ENCODE data around the gene ZBTB16.

Gene ZBTB16

DNA sequence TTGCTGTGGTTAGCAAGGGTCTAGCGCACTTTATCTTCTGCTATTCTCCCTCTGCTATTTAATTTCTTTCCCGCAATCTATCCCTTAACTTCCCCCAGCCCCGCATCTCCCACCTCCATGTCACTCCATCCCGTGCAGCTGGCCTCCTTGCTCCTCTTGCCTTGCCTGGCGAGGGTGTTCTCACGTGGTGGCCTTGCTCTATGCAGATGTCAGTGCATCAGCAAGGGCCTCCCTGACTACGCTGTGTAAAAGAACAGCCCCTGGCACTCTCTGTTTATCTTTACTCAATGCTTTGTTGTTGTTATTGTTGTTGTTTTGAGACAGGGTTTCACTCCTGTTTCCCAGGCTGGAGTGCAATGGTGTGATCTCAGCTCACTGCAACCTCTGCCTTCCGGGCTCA lies 122.2 kb downstream of the ZBTB16 start:
- TF ChIP-seq, protein P1, sequence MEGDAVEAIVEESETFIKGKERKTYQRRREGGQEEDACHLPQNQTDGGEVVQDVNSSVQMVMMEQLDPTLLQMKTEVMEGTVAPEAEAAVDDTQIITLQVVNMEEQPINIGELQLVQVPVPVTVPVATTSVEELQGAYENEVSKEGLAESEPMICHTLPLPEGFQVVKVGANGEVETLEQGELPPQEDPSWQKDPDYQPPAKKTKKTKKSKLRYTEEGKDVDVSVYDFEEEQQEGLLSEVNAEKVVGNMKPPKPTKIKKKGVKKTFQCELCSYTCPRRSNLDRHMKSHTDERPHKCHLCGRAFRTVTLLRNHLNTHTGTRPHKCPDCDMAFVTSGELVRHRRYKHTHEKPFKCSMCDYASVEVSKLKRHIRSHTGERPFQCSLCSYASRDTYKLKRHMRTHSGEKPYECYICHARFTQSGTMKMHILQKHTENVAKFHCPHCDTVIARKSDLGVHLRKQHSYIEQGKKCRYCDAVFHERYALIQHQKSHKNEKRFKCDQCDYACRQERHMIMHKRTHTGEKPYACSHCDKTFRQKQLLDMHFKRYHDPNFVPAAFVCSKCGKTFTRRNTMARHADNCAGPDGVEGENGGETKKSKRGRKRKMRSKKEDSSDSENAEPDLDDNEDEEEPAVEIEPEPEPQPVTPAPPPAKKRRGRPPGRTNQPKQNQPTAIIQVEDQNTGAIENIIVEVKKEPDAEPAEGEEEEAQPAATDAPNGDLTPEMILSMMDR (conservative IDR thresholded peaks at IDR 0.05; ENCODE audit: low read depth, low read length) = no peak
- DNase-seq (ENCODE audit: low read depth) = no peak
- no peak overlapping the region for H3K4me3 ChIP-seq (ENCODE audit: low read depth, low read length)

DNA sequence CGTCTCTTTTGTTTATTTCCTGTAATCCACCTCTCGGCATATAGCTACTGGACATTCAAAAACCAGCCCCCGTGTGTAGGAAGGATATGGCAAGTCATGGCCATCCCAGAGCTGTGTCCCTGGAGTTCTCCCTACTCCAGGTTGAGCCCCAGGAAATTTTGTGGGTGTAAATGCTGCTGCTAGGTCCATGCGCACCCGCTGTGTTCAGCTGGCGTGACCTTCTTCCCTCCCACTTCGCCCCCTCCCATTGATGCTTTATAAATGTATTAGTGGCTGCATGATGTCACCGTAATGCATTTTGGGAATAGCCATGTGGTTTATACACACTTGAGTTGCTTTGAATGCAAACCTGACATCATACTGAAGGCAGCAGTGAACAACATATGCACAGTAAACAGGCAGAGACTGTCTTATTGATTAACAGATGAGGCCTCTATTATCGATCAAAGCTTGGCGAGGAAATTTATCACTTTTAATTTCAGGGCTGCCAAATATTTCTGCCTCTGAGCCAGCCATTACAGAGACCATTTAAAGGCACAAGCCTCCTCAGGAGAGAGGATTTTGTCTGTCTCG lies 123.0 kb downstream of the ZBTB16 start:
- TF ChIP-seq, protein P1 (conservative IDR thresholded peaks at IDR 0.05; ENCODE audit: low read depth, low read length) = no peak
- DNase-seq (ENCODE audit: low read depth) = no peak
- no peak overlapping the region for H3K4me3 ChIP-seq (ENCODE audit: low read depth, low read length)

DNA sequence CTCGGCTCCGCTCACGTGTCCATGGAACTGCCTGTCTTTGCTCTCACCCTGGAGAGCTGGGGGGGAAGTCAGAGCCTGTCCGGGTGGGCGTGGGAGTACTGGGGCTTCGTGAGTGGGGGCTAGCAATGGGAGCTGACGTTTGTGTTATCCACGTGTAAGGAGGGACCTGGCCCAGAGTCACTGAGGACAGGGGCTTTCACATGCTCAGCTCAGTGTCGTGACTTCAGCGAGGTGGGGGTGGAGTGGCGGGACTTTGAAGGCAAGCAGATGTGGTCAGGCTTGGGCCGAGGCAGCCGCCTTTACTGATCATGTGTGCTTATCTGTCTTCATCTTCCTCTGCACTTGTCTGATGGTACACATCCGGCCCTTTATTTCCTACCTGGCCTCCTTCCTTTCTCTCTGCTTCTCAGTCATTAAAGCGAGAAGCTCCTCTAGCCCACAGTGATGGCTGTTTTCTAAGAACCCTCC lies 123.6 kb downstream of the ZBTB16 start:
- DNase-seq (ENCODE audit: low read depth) = no peak
- TF ChIP-seq, protein P1 (conservative IDR thresholded peaks at IDR 0.05; ENCODE audit: low read depth, low read length) = no peak
- no peak overlapping the region for H3K4me3 ChIP-seq (ENCODE audit: low read depth, low read length)

DNA sequence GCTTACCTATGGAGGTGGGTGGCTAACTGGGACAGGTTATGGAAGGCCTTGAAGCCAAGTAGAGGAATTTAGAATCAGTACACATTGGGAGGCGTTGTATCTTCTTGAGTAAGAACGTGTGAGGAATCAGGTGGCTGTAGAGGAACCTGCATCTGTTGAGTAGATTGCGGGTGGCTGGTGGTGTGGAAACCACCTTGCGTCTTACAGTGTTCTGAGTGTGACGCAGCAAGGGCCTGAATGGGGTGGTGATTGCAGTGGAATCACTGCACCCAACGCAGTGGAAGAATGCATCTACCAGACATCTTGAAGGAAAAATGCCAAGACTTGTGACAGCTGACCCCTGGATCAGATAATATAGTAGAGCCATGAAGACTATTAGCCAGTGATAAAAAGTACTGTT lies 125.9 kb downstream of the ZBTB16 start:
- TF ChIP-seq, protein P1 (conservative IDR thresholded peaks at IDR 0.05; ENCODE audit: low read depth, low read length) = no peak
- H3K4me3 ChIP-seq (ENCODE audit: low read depth, low read length) = no peak overlapping the region
- no peak for DNase-seq (ENCODE audit: low read depth)

DNA sequence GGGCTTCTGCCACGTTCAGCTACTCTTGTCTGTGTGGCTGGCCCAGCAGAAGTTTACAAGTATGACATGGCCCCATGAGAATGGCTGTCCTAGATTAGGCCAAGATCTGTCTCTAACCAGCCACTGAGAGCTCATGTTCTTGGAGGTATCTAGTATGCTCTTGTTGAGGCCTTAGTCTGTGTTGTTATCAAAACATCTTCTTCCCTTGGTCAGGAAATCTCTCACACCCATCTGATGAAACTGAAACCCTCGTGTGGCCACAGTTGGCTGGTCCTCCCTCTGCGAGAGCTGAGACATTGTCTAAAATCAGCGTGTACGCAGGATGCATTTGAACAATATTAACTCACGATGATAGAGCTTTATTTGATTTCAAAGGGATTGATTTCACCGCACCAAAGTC lies 127.7 kb downstream of the ZBTB16 start:
- no peak overlapping the region for H3K4me3 ChIP-seq (ENCODE audit: low read depth, low read length)
- no peak for DNase-seq (ENCODE audit: low read depth)

DNA sequence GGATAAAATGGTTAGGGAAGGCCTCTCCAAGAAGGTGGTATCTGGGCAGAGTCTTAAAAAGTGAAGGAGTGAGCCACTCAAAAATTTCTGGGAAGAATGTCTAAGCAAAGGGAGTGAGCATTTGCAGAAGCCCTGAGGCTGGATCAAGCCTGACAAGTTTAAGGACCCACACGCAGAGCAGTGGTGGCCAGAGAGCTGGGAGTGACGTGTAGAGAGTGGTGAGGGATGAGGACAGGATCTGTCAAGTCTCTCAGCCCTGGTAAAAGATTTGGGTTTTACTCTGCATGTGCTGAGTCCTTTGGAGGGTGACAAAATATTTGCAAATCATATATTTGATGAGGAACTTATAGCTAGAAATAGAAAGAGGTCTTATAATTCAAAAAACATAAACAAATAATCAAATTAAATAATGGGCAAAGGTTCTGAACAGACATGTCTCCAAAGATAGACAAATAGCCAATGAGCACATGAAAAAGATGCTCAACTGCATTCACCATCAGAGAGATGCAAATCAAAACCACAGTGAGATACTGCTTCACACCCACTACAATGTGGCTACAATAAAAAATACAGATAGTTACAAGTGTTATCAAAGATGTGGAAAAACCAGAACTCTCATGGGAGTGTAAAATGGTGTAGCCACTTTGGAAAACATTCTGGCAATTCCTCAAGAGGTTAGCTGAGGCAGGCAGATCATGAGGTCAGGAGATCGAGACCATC lies 129.5 kb downstream of the ZBTB16 start:
- DNase-seq (ENCODE audit: low read depth) = no peak
- TF ChIP-seq, protein P1 (conservative IDR thresholded peaks at IDR 0.05; ENCODE audit: low read depth, low read length) = no peak
- H3K4me3 ChIP-seq (ENCODE audit: low read depth, low read length) = no peak overlapping the region

More for the DNA sequence above, 127.7 kb downstream of the ZBTB16 start:
- TF ChIP-seq, protein P1 (conservative IDR thresholded peaks at IDR 0.05; ENCODE audit: low read depth, low read length) = no peak

DNA sequence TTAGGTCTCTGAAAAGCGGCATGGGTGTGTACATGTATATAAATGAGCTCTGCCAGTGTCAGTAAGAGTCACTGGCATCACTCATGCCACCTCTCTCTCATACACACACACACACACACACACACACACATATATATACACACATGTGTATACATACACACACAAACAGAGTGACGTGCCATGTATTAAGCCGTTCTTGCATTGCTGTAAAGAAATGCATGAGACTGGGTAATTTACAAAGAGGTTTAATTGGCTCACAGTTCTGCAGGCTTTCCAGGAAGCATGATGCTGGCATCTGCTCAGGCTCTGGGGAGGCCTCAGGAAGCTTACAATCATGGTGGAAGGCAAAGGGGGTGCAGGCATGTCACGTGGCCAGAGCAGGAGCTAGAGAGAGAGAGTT lies 131.1 kb downstream of the ZBTB16 start:
- no peak for DNase-seq (ENCODE audit: low read depth)
- no peak overlapping the region for H3K4me3 ChIP-seq (ENCODE audit: low read depth, low read length)
- TF ChIP-seq, protein P1 (conservative IDR thresholded peaks at IDR 0.05; ENCODE audit: low read depth, low read length) = no peak
